ENCODE data around the gene USP47. TPM values are rescaled to one million over a fixed set of nuclear protein-coding genes. Genes with fewer than 3 reads are reported as not detected.

Gene USP47
- polyA plus RNA-seq, 1 experiment: 15.0 TPM

- DNase-seq (ENCODE audit: low read depth): no peak
- no peak for TF ChIP-seq CTCF (IDR thresholded peaks at IDR 0.05; ENCODE audit: insufficient read depth, low read depth, low read length)
- POLR2A ChIA-PET: no interaction called here
- Histone ChIP-seq H3K4me3 (ENCODE audit: low read depth, low read length) (no peak overlapping the region), H3K36me3 (ENCODE audit: control insufficient read depth, insufficient read depth, low read length) (no peaks in the 10 kb centered on the region), H3K27me3 (ENCODE audit: control insufficient read depth, insufficient read depth, low read length) (no peaks in the 10 kb centered on the region)
- CTCF ChIA-PET: interaction anchor here (1.4 kb wide), 1 partner anchor 65 kb away, joined by 3 read pairs; no protein-coding TSS in a partner anchor
Observed at GRCh38 chr11:11864332-11864731, 22.6 kb downstream of the USP47 start.

GRCh38 chr11:11864803-11865202 lies 23.0 kb downstream of the USP47 start:
- CTCF ChIA-PET: interaction anchor here (1.4 kb wide), 1 partner anchor 65 kb away, joined by 3 read pairs; no protein-coding TSS in a partner anchor
- Histone ChIP-seq H3K4me3 (ENCODE audit: low read depth, low read length) (no peak overlapping the region), H3K27me3 (ENCODE audit: control insufficient read depth, insufficient read depth, low read length) (no peaks in the 10 kb centered on the region), H3K36me3 (ENCODE audit: control insufficient read depth, insufficient read depth, low read length) (no peaks in the 10 kb centered on the region)
- POLR2A ChIA-PET: no interaction called here
- no peak for DNase-seq (ENCODE audit: low read depth)
- no peak for TF ChIP-seq CTCF (IDR thresholded peaks at IDR 0.05; ENCODE audit: insufficient read depth, low read depth, low read length)

- no peak for TF ChIP-seq CTCF (IDR thresholded peaks at IDR 0.05; ENCODE audit: insufficient read depth, low read depth, low read length)
- Histone ChIP-seq H3K4me3 (ENCODE audit: low read depth, low read length) (no peak overlapping the region), H3K27me3 (ENCODE audit: control insufficient read depth, insufficient read depth, low read length) (no peaks in the 10 kb centered on the region), H3K36me3 (ENCODE audit: control insufficient read depth, insufficient read depth, low read length) (no peaks in the 10 kb centered on the region)
- ChIA-PET CTCF (interaction anchor here (1.1 to 1.4 kb wide), 2 partner anchors 18 to 66 kb away, joined by 3 to 4 read pairs; no protein-coding TSS in a partner anchor), POLR2A (no interaction called here)
- no peak for DNase-seq (ENCODE audit: low read depth)
Observed at GRCh38 chr11:11865449-11865848, 23.7 kb downstream of the USP47 start.

GRCh38 chr11:11866203-11866602 lies 24.4 kb downstream of the USP47 start:
- POLR2A ChIA-PET: no interaction called here
- no peak for TF ChIP-seq CTCF (IDR thresholded peaks at IDR 0.05; ENCODE audit: insufficient read depth, low read depth, low read length)
- H3K4me3 ChIP-seq (ENCODE audit: low read depth, low read length): no peak overlapping the region
- no peak for DNase-seq (ENCODE audit: low read depth)
- CTCF ChIA-PET: interaction anchor here (1.1 kb wide), 2 partner anchors 10 to 19 kb away, joined by 3 to 4 read pairs; no protein-coding TSS in a partner anchor
- no peaks in the 10 kb centered on the region for H3K36me3 ChIP-seq (ENCODE audit: control insufficient read depth, insufficient read depth, low read length)
- H3K27me3 ChIP-seq (ENCODE audit: control insufficient read depth, insufficient read depth, low read length): no peaks in the 10 kb centered on the region

- CTCF ChIA-PET: no interaction called here
- POLR2A ChIA-PET: no interaction called here
- Histone ChIP-seq H3K36me3 (ENCODE audit: control insufficient read depth, insufficient read depth, low read length) (no peaks in the 10 kb centered on the region), H3K27me3 (ENCODE audit: control insufficient read depth, insufficient read depth, low read length) (no peaks in the 10 kb centered on the region), H3K4me3 (ENCODE audit: low read depth, low read length) (no peak overlapping the region)
- DNase-seq (ENCODE audit: low read depth): no peak
- TF ChIP-seq CTCF (IDR thresholded peaks at IDR 0.05; ENCODE audit: insufficient read depth, low read depth, low read length): no peak
Observed at GRCh38 chr11:11867720-11868119, 25.9 kb downstream of the USP47 start.

All from BJ (cell line).